Peyer's patch (tissue), 4 donors: ENCODE results near the gene SPESP1. TPM values are rescaled to one million over a fixed set of nuclear protein-coding genes. Genes with fewer than 3 reads are reported as not detected.

Experiments used
- DNase-seq, 3 donors: peaks; one replicate each; pipeline ENCODE4 v3.0.0-alpha.2; 2017 to 2019
- H3K27ac ChIP-seq, 4 donors: fragments of 200-600 bp; sonication (generic); one replicate each; pipeline ENCODE4 v1.5.1; 2016 to 2019
- H3K27me3 ChIP-seq, 2 donors: fragments of 200-600 bp; sonication (generic); one replicate each; pipeline ENCODE4 v1.5.1; 2019
- H3K36me3 ChIP-seq, 3 donors: fragments of 200-600 bp; sonication (generic); one replicate each; pipeline ENCODE4 v1.5.1; 2016 to 2019
- H3K4me1 ChIP-seq, 4 donors: fragments of 200-600 bp; sonication (generic); one replicate each; pipeline ENCODE4 v1.5.1; 2016 to 2019
- H3K4me3 ChIP-seq, 4 donors: fragments of 200-600 bp; sonication (generic); 1 replicate in 3 of 4; 2 replicates in 1 of 4; pipeline ENCODE4 v1.5.1; 2016 to 2019; ENCODE audit warnings: mild to moderate bottlenecking in 1 of 4
- H3K9me3 ChIP-seq, 4 donors: fragments of 200-600 bp; sonication (generic); one replicate each; pipeline ENCODE4 v1.5.1; 2016 to 2019; ENCODE audit warnings: mild to moderate bottlenecking in 1 of 4
- CTCF ChIP-seq, 6 experiments: fragments of 450-650 bp in 4 of 6; fragments of 200-600 bp in 2 of 6; sonication (generic) in 1 of 6; IDR thresholded peaks; one replicate each; pipeline ENCODE4 v1.5.1; 2017 to 2019; ENCODE audit warnings: antibody characterized with exemption in 6 of 6, mild to moderate bottlenecking in 3 of 6, moderate library complexity in 1 of 6
- POLR2A ChIP-seq, 2 donors: fragments of 450-650 bp; IDR thresholded peaks; one replicate each; pipeline ENCODE4 v1.5.1; 2017; ENCODE audit warnings: antibody characterized with exemption in 2 of 2, mild to moderate bottlenecking in 2 of 2, moderate library complexity in 2 of 2
- total RNA-seq, 4 donors: library from RNA; depleted of rRNA; stranded (reverse); fragments of >200 nt; gene quantifications; one replicate each; pipeline ENCODE4 v1.1.0, GENCODE V29; 2016

SPESP1 gene
- total RNA-seq, 4 donors from 2014 or later = 0.85 to 1.9 TPM; not detected in 2

DNA sequence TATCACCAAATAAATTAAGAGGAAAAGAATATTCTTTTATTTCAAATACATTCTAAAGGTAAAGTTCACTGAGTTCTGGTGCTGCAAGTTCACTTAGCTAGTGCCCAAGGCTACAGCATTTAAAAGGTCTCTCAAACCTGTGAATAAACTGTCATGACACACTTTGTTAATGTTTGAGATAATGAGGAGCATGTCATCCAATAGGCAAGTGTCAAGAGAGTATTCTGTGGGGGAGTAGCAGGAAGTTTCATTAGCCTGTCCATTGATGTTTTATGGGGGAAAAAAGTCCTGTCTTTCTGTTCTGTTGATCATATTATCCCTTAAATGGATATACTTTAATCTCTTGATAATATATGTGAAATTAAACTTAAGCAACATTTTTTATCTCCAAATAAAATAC lies 4.0 kb downstream of the SPESP1 start:
- Histone ChIP-seq H3K27ac (no peak overlapping the region), H3K4me1 (no peaks in the 10 kb centered on the region), H3K27me3 (no peaks in the 10 kb centered on the region), H3K9me3 (no peaks in the 10 kb centered on the region), H3K4me3 (no peak overlapping the region), H3K36me3 (no peaks in the 10 kb centered on the region)
- no peak for DNase-seq
- TF ChIP-seq POLR2A (IDR thresholded peaks at IDR 0.05) = no peak
- TF ChIP-seq CTCF (IDR thresholded peaks at IDR 0.05) = no peak

DNA sequence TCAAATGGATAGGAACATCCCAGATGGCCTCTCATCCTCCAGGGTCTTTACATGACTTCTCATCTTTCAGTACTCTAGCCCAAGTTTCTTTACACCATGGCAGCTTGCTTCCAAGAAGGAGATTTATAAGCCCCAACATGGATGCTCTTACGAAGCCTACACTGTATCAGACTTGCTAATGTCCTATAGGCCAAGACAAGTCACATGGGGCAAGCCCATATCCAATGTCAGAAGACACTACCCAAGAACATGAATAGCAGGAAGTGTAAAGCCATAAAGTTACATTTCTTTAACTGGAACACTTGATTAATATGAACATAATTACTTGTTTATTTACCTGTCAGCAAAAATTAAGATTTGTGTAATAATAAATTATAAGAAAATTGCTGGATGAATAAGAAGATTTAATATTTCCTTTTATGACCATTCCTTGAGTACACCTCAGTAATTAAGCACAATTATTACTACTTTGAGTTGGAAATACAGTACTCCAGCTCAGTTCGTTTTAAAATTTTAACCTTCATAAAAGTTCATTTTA lies 5.1 kb downstream of the SPESP1 start:
- H3K4me3 ChIP-seq = no peak overlapping the region
- H3K4me1 ChIP-seq = no peaks in the 10 kb centered on the region
- TF ChIP-seq CTCF (IDR thresholded peaks at IDR 0.05) (no peak), POLR2A (IDR thresholded peaks at IDR 0.05) (no peak)
- H3K36me3 ChIP-seq = no peaks in the 10 kb centered on the region
- no peak for DNase-seq
- H3K9me3 ChIP-seq = no peaks in the 10 kb centered on the region
- H3K27me3 ChIP-seq = no peaks in the 10 kb centered on the region
- H3K27ac ChIP-seq = no peak overlapping the region

- no peak overlapping the region for H3K27ac ChIP-seq
- no peak for TF ChIP-seq POLR2A (IDR thresholded peaks at IDR 0.05)
- no peak for TF ChIP-seq CTCF (IDR thresholded peaks at IDR 0.05)
- no peaks in the 10 kb centered on the region for H3K9me3 ChIP-seq
- H3K4me3 ChIP-seq = no peak overlapping the region
- no peaks in the 10 kb centered on the region for H3K36me3 ChIP-seq
- H3K4me1 ChIP-seq = no peaks in the 10 kb centered on the region
- no peaks in the 10 kb centered on the region for H3K27me3 ChIP-seq
- no peak for DNase-seq
Observed at GRCh38 chr15:68939501-68939900, 9.2 kb downstream of the SPESP1 start.

DNA sequence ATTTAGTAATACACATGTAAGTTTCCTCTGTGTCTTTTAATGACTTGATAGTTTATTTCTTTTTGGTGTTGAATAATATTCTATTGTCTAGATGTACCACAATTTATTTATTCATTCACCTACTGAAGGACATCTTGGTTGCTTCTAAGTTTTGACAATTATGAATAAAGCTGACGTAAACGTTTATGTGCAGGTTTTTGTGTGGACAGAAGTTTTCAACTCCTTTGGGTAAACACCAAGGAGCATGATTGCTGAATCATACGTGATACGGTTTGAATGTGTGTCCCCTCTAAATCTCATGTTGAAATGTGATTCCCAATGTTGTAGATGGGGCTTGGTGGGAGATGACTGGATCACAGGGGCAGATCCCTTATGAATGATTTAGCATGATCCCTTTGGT lies 21.5 kb downstream of the SPESP1 start:
- H3K9me3 ChIP-seq = no peaks in the 10 kb centered on the region
- no peak for TF ChIP-seq CTCF (IDR thresholded peaks at IDR 0.05)
- no peak for TF ChIP-seq POLR2A (IDR thresholded peaks at IDR 0.05)
- H3K36me3 ChIP-seq = no peaks in the 10 kb centered on the region
- no peak for DNase-seq
- no peak overlapping the region for H3K4me3 ChIP-seq
- H3K4me1 ChIP-seq = no peaks in the 10 kb centered on the region
- H3K27ac ChIP-seq = no peak overlapping the region
- no peaks in the 10 kb centered on the region for H3K27me3 ChIP-seq

DNA sequence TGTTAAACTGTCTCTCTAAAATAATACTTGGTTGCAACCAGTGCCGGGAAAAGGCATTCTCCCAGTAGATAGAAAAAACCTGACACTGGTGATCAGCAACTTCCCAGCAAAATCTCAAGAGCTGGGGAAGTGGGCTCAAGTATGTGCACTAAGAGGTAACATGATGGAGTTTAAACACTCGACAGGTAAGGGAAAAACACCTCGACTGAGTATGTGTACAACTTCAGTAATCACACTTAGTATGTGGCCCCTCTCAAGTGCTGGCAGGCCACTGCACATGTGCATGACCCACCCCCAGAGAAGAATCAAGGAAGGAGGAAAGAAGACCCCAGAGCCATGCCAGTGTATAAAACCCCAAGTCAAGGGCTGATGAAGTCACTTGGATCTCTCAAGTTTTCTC lies 27.4 kb downstream of the SPESP1 start:
- no peak overlapping the region for H3K4me3 ChIP-seq

More for the DNA sequence above, 27.4 kb downstream of the SPESP1 start:
- Histone ChIP-seq H3K9me3 (no peaks in the 10 kb centered on the region), H3K27ac (no peak overlapping the region), H3K4me1 (no peaks in the 10 kb centered on the region), H3K27me3 (no peaks in the 10 kb centered on the region), H3K36me3 (no peaks in the 10 kb centered on the region)
- TF ChIP-seq CTCF (IDR thresholded peaks at IDR 0.05) (no peak), POLR2A (IDR thresholded peaks at IDR 0.05) (no peak)
- DNase-seq = no peak
